HG02852 (cell line): Measurements from ENCODE around the gene UBA6.
"Not testable (repeated sequence)": the region's sequence is repeated elsewhere in the genome, so short reads cannot be mapped to it uniquely, and the experiment has no call there.

ENCODE experiments used
- ATAC-seq: cut with Tn5 transposase; IDR thresholded peaks from one replicate; pipeline ENCODE4 v1.9.1; 2021; ENCODE audit warnings: mild to moderate bottlenecking, moderate library complexity; ENCODE audit not compliant: unreplicated experiment

The UBA6 gene

DNA sequence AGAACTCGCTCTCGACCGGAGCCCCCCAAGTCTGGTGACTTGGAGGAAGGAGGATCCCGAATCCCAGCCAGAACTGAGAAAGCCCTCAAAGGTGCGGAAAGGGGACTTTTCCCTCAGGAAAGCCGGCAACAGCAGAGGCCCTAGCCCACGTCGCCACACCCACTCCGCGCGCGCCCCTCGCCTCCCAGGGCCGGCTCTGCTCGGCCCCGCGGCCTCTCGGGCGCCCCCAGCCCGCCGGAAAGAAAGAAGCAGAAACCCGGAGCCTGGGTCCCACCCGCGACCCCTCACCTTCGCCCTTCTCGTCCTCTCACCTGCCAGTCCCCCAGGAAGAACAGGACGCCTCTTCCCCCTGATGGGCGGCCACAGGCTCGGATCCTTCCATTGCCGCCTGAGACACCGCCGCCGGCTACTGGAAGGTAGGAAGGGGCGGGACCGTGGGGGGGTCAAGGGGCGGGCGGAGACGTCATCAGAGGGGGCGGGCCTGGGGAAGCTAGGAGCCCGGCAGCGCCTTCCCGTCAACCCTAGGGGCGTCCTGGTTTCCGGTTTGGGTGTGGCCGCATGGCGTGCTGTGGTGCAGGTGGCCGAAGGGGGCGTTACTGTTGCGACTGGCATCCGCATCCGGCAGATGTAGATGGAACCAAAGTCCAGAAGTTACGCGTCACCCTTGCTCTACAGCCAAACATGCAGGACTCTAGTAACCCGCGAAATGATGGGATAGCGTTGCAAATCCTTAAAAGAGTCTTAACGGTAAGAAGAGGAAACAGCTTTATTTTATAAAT lies at the start of gene UBA6:
UBA6 (minus strand) TSS at position 418 of the 779 bp plus-strand sequence; CDS start at position 382, 36 bp downstream.
- peak; percentile 98 for ATAC-seq

DNA sequence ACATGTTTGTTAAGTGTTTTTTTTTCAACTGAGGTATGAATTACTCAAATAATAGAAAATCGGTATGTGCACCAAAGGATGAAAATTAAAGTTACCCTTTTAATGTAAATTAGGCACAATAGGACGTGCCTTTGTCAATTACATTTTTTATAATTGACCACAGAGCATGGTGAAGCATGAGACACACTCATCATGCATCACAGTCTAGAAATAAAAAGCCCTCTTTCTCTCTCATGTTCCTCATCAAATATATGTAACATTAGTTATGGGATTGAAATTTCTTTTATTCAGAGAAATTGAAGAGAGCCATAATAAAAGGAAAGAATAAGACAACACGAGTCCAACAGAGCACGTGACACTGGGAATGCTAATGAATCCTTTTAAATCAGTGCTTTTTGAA lies 49.7 kb upstream of the UBA6 start:
- ATAC-seq, result no peak

GRCh38 chr4:67749286-67749685 lies 48.3 kb upstream of the UBA6 start:
- ATAC-seq, result no peak

- peak; percentile 70 for ATAC-seq
Measured at GRCh38 chr4:67746797-67747495, 46.0 kb upstream of the UBA6 start.

GRCh38 chr4:67744561-67745283 lies 43.8 kb upstream of the UBA6 start:
- no peak for ATAC-seq

- peak; percentile 55 for ATAC-seq
Measured at GRCh38 chr4:67743194-67743593, 42.2 kb upstream of the UBA6 start.

DNA sequence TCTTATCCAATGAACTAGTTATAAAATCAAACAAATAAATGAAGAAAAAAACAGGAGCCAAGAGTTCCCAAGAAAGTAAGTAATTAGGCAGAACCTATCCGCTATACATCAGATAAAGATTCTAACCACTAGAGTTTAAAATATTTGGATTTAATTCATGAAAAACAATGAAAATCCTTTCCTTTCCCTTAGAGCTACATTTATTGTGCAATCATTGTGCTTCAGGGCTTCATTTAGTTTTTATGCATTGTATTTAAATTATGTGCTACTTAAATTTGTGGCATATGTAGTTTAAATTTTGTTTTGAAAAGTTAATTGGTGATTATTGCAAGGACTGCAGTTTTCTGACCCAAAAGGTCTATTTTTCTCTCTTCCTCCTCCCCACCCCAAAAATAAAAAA lies 35.3 kb upstream of the UBA6 start:
- no peak for ATAC-seq

GRCh38 chr4:67735325-67735724 lies 34.4 kb upstream of the UBA6 start:
- no peak for ATAC-seq

- not testable (repeated sequence) for ATAC-seq
Measured at GRCh38 chr4:67730511-67730910, 29.6 kb upstream of the UBA6 start.

GRCh38 chr4:67727124-67727850 lies 26.3 kb upstream of the UBA6 start:
- no peak for ATAC-seq

DNA sequence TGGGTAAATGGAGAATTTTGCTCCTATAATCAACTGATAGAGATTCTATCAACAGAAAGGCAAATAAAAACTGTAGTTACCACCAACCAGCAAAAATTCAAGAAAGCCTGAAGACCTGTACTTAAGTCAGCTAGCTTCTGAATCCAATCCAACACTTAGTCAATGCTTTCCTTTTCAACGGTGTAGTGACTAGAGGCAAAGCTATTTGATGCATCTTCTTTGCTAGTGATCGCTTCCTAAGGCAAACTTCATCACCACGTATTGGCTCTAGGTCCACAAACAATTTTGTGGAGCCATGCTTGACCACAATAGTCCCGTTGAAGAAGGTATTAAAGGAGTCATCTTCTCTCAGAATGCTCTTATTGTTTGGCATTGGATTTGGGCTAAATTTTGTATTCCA lies 25.0 kb upstream of the UBA6 start:
- ATAC-seq, result no peak

DNA sequence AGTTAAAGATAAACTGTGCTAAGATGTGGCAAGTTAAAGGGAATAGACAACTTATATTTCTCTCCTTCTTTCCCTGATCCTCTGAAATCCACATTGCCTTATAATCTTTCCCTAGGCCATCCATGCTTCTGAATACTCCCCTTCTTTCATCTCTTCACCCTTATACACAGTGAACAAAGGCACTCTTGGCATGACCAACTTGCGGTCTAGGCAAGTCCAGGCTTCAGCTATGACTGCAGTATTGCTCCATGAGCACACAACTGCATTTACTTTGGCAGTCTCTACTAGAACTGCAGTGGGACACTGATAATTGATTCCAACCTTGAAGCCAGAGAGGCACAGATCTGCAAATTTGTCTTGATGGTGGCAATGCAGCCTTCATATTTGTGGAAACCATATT lies 24.2 kb upstream of the UBA6 start:
- no peak for ATAC-seq

DNA sequence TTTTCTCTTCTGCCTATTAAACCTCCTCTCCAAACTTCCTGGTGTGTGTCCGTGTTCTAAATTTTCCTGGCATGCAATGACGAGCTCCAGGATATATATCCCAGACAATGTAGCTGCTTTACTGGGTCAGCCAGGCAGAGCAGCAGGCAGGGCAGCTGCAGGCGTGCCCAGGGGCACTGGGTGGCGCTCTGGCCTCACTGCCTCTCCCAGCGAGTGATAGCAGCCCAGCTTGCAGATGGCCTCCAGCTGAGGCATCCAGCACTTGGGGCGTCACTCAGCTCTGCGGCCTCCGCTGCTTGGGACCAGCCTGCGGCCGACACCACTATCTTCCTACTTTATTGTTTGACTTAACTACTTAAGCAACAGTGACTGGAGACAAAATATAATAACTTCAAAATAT lies 23.0 kb upstream of the UBA6 start:
- no peak for ATAC-seq

- ATAC-seq, result no peak
Measured at GRCh38 chr4:67723341-67723740, 22.4 kb upstream of the UBA6 start.

DNA sequence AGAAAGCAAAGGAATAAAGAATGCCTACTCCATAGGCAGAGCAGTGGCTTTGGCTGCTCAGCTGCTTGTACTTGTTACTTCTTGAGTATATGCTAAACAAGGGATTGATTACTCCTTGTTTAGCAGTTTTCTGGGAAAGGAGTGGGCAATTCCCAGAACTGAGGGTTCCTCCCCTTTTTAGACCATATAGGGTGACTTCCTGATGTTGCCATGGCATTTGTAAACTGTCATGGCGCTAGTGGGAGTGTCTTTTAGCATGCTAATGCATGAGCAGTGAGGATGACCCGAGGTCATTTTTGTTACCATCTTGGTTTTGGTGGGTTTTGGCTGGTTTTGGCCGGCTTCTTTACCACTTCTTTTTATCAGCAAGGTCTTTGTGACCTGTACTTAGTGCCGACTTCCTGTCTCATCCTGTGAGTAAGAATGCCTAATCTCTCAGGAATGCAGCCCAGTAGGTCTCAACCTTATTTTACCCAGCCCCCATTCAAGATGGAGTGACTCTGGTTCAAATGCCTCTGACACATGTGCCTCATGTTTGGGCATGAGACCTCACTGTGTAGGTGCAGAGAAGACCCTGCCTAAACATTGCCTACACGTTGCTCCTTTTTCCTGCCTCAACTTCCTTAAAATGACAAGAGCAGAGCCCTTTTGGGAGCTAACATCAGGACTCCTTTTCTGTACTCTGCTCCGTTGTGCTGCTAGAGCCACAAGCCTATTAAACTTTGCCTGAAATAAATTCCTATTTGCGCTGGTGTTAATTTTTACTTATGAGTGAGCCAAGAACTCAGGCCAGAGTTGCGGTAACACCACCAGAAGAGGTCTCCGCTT lies 21.0 kb upstream of the UBA6 start:
- ATAC-seq, result no peak

DNA sequence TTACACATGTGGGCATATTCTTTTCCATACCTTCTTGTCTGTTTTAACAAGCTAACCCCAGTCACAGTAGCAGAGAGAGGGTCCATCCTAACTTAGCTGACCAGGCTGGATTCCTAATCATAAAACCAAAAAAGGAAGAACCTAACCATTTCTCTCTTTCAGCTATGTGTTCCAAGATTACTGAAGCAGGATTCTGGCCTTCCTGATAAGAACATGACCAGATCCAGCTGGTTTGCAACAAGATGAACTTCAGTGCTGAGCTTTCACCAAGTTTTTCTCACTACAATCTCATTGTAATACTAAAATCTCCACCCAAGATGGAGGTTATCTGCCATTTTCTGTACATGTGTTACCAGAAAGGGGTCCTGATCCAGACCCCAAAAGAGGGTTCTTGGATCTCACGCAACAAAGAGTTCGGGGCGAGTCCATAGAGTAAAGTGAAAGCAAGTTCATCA lies 20.4 kb upstream of the UBA6 start:
- no peak for ATAC-seq

DNA sequence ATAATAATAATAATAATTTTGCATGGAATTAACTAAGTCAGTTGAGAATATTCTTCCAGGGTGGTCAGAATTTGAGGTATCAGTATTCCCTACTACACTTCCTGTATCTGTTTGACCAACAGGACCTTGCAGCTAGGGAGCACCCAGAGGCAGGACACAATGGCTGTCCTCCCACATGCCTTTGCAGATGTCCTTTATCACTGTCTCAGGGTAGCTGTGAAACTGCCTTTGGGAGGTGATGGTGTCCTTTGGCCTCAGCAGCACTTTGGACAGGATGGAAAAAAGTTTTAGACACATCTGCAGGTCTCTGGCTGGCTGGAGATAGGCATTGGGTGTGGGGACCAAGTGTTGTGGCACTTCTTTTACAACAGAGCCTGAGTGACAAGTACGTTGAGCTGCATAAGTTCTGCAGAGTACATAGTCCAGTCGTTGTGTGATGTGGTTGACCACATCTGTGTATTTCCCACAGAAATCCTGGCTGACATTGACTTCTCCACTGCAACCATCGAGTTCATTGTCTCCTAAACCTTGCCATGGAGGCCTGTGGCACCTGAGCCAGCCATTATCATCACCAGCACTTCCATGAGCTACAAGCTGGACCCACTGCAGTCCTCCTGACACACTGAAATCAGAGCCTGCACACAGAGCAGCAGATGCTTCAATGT lies 19.1 kb upstream of the UBA6 start:
- no peak for ATAC-seq

- ATAC-seq, result no peak
Measured at GRCh38 chr4:67718848-67719247, 17.9 kb upstream of the UBA6 start.

DNA sequence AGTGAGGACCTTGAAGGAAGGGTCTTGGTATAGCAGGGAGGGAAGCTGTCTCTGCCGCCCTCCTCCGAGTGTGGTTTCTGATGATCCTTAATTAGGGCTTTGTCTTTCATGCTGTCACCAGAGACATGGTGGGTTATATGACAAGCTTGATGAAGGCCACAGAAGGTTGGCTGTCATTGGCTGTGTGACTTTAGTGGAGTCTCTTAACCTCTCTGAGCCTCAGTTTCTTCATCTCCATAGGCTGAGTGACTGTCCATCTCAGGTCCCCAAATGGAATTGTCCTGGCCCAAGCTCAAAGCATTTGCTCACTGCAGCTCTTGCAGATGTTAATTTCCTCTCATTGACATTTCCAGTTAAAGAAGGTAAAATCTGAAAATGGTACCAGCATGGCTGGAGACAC lies 16.6 kb upstream of the UBA6 start:
- ATAC-seq, result no peak

DNA sequence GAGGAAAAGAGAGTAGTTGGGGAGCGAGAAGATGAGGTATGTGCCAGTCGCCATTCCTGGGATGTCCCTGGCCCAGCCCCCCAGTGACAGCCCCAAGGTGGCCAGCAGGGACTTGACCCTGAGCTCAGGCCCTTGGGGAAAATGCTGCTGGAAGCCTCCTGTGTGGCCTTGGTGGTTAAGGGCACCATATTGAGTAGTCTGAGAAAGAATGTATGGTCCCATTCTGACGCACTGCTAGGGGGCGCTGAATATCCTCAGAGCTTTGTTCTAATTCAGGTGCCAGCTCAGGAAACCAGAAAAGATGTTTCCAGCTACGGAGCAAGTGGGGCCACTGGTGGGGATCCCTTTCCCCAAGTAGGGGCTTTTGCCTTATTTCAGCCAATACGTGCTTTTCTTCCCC lies 14.0 kb upstream of the UBA6 start:
- ATAC-seq, result no peak
